HG03521 (cell line): ENCODE measurements around the gene NOL4L.
"Not testable (repeated sequence)": the region's sequence is repeated elsewhere in the genome, so short reads cannot be mapped to it uniquely, and the experiment has no call there.

Experiments used
- ATAC-seq: cut with Tn5 transposase; IDR thresholded peaks from one replicate; pipeline ENCODE4 v1.9.1; 2021; ENCODE audit warnings: mild to moderate bottlenecking, moderate library complexity; ENCODE audit not compliant: unreplicated experiment

The NOL4L gene

GRCh38 chr20:32434434-32434833 lies 150.7 kb downstream of the NOL4L start:
- no peak for ATAC-seq

DNA sequence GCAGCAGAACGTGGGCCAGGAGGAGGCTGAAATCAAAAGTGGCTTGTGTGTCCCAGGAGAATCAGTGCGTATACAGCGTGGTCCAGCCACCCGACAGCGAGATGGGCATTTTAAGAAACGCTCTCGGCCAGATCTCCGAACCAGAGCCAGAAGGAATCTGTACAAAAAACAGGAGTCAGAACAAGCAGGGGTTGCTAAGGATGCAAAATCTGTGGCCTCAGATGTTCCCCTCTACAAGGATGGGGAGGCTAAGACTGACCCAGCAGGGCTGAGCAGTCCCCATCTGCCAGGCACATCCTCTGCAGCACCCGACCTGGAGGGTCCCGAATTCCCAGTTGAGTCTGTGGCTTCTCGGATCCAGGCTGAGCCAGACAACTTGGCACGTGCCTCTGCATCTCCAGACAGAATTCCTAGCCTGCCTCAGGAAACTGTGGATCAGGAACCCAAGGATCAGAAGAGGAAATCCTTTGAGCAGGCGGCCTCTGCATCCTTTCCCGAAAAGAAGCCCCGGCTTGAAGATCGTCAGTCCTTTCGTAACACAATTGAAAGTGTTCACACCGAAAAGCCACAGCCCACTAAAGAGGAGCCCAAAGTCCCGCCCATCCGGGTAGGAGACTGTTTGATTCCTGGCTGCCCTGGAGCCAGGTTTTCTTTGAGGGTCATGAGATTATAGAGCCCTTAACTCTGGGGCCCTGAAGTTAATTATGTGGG lies 151.7 kb downstream of the NOL4L start:
- no peak for ATAC-seq

DNA sequence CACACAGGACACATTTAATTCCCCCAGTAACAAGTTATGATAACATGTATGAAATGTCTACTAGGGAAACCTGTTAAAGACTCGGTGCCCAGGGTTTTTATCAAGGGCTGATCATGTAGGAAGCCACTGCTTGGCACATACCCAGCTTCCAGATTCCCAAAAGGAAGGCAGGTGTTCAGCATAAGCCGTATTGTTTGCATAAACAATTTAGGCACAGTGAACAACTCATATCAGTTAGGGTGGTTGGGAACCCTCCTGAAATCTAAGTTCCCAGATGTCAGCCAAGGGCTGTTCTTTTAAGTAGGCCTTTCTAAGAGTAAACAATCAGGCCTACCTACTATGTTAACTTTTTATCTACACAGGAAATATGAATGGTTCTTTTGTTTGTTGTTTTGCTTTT lies 152.9 kb downstream of the NOL4L start:
- ATAC-seq = no peak

DNA sequence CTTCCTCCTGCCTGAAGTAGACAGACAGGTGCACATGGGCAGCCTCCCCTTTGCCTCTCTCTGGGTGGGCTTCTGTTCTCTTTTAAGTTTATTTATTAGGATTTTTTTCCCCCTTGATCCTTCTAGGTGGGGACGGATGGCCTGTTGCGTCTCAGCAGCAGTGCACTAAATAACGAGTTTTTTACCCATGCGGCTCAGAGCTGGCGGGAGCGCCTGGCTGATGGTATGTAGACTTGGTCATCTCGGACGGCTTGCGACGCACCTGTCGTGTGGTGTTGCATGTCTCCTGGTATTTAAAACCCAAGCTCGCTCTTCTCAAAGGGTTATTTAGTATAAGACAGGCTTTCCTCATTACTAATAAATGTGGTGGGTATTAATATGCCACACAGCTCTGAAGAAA lies 153.7 kb downstream of the NOL4L start:
- no peak for ATAC-seq

DNA sequence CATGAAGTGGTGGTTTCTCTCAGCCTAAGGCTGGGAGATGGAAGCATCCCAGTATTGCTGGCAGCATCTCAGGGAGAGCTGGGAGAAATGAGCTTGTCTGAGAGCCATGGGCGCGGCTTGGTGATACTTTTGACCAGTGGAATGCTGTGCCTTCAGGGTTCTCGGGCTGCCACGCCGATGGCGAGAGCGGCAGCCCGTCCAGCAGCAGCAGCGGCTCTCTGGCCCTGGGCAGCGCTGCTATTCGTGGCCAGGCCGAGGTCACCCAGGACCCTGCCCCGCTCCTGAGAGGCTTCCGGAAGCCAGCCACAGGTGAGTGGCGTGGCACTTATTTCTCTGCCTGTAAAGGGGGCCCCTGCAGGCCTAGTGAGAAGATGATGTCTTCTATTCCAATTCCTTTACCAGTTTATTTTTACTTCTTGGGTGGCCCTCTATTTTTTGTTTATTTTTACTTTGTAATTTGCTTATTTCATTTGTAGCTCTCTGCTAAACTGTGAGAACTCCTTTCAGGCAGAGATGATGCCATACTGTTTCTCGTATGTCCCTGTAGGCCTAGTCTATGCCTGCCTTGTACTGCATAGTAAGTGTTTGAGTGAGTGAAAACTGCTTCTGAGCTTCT lies 155.3 kb downstream of the NOL4L start:
- ATAC-seq = no peak

GRCh38 chr20:32429343-32429742 lies 155.8 kb downstream of the NOL4L start:
- no peak for ATAC-seq

DNA sequence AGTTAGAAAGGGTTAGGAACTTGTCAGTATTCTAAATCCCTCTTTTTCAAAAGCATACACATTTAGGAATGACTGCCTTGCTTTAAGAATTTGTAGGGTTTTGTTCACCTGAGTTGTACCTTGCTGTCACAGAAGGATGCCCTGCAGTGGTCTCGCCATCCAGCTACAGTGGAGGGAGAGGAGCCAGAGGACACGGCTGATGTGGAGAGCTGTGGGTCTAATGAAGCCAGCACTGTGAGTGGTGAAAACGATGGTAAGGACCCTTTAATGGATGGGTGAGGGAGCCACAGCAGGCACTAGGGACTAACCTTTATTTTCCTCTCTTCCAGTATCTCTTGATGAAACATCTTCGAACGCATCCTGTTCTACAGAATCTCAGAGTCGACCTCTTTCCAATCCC lies 157.1 kb downstream of the NOL4L start:
- ATAC-seq = no peak

GRCh38 chr20:32421290-32421689 lies 163.8 kb downstream of the NOL4L start:
- ATAC-seq = no peak

- ATAC-seq = no peak
These were observed 166.8 kb downstream of the NOL4L start for GRCh38 chr20:32418376-32418775.

DNA sequence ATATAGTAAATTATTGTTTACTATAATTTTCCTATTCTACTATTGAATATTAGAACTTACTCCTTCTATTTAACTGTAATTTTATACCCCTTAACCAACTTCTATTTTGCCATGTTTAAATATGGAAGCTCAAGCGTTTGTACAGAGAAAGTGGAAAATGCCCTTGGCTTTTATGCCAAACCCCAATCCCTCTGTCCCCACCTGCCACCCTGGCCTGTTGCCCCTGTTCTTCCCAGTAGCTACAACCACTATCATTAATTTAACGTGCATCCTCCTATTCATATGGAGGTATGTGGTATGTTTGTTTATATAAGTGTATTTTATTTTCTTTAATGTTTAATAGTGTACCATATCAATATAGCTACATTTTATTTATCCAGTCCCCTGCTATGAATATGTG lies 168.9 kb downstream of the NOL4L start:
- ATAC-seq = no peak

DNA sequence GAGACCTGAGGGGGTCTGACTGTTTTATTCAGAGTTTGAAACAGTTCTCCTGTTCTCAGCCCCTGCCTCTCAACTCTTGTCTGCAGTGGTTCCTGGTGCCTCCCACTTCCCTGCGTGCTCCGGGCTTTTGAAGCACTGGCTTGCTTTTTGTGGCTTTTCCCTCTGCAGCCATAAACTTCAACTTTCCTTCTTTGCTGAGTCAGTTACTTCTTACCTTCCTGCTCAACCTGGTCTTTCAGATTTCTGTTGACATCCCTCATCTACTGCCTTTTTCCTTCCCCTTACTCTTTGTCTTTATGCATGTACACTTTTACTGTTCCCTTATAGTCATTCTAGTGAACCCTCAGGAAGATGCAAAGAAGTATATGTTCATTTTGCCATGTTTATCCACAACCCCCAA lies 169.6 kb downstream of the NOL4L start:
- no peak for ATAC-seq

DNA sequence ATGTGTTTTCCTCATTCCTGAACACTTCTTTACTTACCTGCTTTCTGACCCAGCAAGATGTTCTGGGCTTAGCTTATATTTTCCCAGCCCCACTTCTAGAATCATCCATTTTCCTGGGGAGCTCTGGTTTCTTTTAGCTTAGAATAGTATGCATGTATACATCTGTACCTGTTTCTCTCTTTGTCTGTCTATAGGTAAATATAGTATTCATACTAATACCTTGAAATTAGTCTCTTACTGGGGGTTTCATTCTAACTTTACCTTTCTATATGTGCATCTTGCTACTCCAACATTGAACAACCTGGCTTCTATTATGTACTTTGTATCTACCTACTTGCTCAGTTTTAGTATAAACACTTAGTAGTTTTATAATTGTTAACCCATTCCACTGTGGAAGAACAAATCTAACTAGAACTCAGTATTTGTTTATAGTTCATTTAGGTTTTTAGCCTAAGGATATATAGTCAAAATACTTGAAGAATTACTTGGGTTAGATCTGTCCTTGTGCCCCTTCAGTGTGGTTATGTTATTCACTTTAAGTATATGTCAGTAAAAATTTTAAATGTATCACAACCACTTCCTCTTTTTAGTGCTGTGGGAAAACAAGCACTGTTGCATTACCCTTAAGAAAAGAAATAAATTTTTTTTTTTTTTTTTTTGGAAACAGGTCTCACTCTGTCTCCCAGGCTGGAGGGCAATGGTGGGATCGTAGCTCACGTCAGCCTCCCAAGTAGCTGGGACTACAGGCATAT lies 173.0 kb downstream of the NOL4L start:
- no peak for ATAC-seq

DNA sequence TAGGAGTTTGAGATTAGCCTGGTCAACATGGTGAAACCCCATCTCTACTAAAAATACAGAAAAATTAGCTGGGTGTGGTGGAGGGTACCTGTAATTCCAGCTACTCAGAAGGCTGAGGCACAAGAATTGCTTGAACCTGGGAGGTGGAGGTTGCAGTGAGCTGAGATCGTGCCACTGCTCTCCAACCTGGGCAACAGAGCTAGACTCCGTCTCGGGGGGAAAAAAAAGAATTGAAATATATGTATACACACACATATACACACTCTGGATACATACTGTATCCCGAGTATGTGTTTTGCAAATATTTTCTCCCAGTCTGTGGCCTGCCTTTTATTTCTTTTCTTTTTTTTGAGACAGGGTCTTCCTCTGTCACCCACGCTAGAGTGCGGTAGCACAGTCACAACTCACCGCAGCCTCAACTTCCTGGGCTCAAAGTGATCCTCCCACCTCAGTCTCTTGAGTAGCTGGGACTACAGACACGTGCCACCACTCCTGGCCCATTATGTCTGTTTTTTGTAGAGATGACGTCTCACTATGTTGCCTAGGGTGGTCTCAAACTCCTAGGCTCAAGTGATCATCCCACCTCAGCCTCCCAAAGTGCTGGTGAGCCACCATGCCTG lies 177.9 kb downstream of the NOL4L start:
- not testable (repeated sequence) for ATAC-seq

- ATAC-seq = no peak
These were observed 178.4 kb downstream of the NOL4L start for GRCh38 chr20:32406701-32407100.

- ATAC-seq = no peak
These were observed 181.1 kb downstream of the NOL4L start for GRCh38 chr20:32404017-32404416.

- no peak for ATAC-seq
These were observed 184.7 kb downstream of the NOL4L start for GRCh38 chr20:32400476-32400875.

DNA sequence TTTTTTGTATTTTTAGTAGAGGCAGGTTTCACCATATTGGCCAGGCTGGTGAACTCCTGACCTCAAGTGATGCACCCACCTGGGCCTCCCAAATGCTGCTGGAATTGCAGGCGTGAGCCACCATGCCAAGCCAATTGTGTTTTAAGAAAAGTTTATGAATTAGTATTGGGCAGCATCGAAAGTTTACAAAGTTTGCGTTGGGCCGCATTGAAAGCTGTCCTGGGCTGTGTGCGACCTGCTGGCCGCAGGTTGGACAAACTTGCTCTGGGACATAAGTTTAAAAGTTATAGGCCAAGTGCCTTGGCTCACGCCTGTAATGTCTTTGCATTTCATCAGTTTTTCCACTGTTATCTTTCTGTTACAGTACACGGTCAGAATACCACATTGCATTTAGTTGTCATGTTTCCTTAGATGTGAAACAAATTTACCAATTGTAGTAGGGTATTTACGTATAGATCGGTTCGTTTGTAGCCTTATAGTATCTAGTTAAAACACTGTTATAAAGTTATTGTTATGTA lies 187.5 kb downstream of the NOL4L start:
- ATAC-seq = no peak

GRCh38 chr20:32396646-32397160 lies 188.4 kb downstream of the NOL4L start:
- no peak for ATAC-seq

DNA sequence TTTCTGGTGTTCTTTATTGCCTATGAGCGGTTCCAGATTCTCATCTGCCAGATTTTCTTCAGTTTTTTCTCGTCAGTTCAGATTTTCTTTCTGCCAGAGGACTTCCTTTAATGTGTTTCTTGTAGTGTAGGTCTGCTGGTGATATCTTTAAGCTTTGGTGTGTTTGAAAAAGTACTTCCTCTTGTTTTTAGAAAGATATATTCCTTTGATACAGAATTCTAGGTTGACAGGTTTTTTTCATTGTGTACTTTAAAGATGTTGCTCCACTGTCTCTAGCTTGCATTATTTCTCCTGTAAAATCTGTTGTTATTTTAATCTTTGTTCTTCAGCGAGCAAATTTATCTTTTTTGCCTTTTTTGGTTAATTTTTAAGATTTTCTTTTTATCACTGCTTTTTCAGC lies 190.1 kb downstream of the NOL4L start:
- ATAC-seq = no peak
